Erythroblast (primary cell): ENCODE results near the gene TNMD.
A peak's percentile ranks its signal among the peaks of the same experiment; 100 is the strongest.
"Not testable (repeated sequence)": the region's sequence is repeated elsewhere in the genome, so short reads cannot be mapped to it uniquely, and the experiment has no call there.

Experiments
- DNase-seq, 2 experiments: peaks; one replicate each; lab custom pipeline; 2025; lab: John Stamatoyannopoulos, UW
- GATA1 ChIP-seq: IDR thresholded peaks from 2 replicates; pipeline ENCODE4 v1.6.1; 2011; ENCODE audit warnings: low read depth, mild to moderate bottlenecking, control low read depth, low read length, moderate library complexity
- POLR2A ChIP-seq: IDR thresholded peaks from 2 replicates; pipeline ENCODE4 v1.6.1; 2011; ENCODE audit warnings: mild to moderate bottlenecking, low read length

The TNMD gene

DNA sequence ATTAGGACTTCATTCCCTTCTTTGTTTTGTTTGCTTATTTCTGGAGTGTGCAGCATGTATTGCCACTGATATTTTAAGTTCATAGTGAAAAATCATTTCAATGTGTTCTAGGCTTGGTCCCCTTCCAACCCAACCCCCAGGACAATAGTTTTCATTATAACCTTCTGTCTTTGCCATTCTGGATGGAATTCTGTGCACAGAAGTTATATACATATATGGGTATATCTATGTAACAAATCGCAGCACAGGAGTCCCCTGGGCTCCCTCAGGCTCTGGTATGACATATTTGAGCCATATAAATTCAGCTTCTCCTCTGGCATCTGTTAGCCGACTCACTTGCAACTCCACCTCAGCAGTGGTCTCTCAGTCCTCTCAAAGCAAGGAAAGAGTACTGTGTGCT, at the start of gene TNMD:
TSS of gene TNMD (plus strand) at position 326 of the 400 bp plus-strand sequence. CDS start 83 bp downstream, outside the sequence.
- no peak for DNase-seq
- TF ChIP-seq GATA1 = no peak
- no peak for TF ChIP-seq POLR2A

DNA sequence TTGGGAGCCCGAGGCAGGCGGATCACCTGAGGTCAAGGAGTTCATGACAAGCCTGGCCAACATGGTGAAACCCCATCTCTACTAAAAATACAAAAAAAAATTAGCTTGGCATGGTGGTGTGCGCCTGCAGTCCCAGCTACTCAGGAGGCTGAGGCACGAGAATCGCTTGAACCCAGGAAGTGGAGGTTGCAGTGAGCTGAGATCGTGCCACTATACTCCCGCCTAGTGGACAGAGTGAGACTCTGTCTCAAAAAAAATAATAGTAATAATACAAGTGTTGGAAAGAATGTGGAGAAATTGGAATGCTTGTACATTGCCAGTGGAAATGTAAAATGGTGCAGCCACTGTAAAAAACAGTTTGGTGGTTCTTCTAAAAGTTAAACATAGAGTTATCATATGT, 19.2 kb upstream of the TNMD start:
- DNase-seq = not testable (repeated sequence)

DNA sequence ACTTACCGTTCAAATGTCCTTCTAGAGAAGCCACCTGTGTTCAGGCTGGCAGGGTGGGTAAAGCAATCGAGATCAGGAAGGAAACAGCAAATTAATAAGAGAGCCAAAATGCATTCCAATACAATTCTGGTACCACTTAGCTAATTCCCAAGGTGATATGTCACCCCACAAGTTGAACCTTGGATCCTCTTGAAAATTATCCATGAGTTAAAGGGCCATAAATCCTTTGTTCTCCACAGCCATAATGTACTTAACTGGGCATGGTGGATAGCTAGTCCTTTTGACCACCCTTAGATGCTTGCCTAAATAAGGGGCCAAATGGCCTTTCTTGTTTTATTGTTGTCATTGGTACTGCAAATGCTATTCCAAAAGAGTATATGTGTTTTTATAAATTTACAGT, 2.0 kb downstream of the TNMD start:
- TF ChIP-seq POLR2A (no peak), GATA1 (no peak)
- DNase-seq = no peak

DNA sequence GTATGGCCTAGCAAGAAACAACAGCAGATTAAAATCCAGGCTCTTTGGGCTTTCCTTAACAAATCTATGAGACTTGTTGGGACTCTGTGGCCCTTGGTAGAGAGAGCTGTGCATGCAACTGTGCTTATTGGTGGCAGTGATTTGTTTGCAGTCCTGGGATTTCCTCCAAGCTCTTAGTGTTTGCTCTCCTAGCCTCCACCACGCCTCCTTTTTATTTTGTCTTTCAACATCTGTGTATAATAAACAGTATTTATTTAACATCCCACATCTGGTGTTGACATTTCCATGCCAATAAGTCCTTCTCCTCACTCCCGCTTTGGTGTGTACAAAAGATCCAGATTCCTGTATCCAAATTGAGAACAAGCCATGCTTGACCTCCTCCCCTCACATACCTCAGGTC, 3.1 kb downstream of the TNMD start:
- no peak for DNase-seq

DNA sequence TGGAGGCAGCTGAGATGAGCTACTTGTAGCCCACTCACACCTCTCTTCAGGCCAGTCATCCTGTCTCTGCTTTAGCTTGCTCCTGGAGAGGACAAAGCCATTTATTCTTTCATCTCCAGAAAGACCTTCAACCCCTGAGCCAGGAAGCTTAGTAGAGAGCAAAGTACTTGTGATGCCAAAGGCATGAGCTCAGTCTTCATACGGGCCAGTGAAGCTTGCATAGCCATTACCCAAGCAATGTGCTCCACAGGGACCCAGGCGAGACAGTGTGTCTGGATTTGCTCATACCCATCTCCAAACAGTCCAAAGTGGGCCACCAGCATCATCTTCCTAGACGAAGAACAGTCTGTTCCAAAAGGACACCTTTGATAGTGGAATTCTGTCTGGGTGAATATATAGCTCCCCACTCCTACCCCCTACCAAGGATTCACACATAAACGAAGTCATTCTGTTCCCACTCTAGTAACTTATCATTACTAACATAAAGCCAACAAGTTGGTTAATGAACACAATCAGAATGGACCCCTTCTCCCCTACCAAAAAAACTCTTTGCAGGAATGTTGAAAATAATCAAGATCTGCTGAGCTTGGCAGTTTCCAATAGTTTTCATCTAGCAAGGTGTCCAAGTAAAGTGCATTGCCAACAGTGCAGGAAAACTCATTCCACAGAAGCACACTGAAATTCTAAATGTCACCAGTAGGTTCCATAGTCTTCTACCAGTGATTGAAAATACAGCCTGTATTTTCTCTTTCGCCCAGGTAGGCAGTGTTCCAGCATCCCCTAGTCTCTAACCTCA, 6.7 kb downstream of the TNMD start:
- DNase-seq = no peak
- TF ChIP-seq POLR2A = no peak

More for the DNA sequence above, 3.1 kb downstream of the TNMD start:
- TF ChIP-seq GATA1 (no peak), POLR2A (no peak)

DNA sequence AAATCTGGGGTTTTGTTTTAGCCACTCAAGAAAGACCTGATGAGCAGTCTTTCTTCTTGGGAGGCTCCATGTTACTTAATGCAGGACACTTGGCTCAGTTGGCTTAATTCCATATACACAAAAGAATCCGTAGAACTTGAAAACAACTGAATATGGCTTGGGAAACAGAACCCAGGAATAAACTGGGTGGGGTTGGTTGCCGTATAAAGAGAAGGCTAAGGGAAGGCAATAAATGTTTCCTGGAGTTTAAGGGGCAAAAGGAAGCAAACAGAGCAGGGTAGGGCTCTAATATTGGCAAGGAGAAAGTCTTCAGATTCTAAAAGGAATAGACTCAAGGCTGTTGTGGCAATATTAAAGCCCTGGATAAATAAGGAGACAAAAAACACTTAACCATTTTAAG, 8.4 kb downstream of the TNMD start:
- DNase-seq = no peak
- TF ChIP-seq GATA1 = no peak
- TF ChIP-seq POLR2A = no peak

DNA sequence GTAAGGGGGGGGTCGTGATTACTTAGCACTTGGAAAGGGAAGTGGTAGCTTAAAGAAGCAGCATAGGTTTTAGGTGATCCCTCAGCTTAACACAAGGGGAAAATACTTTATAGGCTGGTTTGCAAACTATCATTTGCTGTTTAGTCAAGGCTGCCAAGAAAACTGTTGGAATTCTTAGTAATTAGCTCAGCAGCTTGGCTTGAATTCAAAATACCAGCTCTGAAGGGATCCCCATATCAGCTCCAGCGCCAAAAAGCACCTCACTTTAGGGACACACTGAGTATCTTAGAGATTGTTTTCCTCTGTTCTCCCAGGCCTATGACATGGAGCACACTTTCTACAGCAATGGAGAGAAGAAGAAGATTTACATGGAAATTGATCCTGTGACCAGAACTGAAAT, 8.8 kb downstream of the TNMD start:
- TF ChIP-seq GATA1 (no peak), POLR2A (no peak)
- peak in 1 of 2 experiments; percentile 5 for DNase-seq

DNA sequence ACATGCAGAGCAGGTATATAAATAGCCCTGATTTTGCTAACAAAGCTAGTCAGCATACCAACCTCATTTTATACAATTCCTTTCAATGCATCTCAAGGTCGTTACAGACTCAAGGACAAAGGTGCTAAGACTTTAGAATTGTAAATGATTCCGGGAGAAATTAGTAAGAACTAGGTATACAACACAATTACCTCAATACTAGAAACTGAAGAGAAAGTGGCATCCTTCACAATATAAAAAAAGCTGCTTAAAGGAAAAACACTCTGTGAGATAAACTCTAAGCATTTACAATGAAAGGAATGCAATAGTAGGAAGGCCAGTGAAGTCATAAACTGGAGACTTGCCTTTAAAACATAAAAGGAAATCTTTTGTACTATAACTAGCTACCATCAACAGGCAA, 11.9 kb downstream of the TNMD start:
- TF ChIP-seq POLR2A (no peak), GATA1 (no peak)
- no peak for DNase-seq

DNA sequence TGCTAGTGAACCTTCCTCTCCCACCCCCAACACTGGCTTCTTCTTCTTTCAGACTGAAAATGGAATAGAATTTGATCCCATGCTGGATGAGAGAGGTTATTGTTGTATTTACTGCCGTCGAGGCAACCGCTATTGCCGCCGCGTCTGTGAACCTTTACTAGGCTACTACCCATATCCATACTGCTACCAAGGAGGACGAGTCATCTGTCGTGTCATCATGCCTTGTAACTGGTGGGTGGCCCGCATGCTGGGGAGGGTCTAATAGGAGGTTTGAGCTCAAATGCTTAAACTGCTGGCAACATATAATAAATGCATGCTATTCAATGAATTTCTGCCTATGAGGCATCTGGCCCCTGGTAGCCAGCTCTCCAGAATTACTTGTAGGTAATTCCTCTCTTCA, 14.7 kb downstream of the TNMD start:
- no peak for DNase-seq

DNA sequence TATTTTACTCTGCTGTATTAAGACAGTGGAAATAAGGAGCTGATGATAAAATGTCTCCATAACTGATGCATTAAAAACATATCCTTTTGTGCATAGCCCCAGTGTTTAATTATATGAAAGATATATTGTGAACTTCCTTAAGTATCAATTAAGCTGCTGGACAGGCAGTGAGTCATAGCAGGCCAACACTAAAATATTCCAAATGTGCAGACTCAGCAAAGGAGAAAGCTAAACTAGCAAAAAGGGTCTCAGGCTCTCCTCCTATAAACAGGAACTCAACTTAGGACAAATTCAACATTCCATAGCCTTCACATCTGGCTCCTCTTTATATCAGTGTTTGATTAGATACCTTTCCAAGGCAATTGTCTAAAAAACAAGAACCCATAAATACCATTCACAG, 15.6 kb downstream of the TNMD start:
- DNase-seq = no peak
- TF ChIP-seq POLR2A = no peak
- no peak for TF ChIP-seq GATA1

More for the DNA sequence above, 14.7 kb downstream of the TNMD start:
- TF ChIP-seq GATA1 = no peak
- no peak for TF ChIP-seq POLR2A

DNA sequence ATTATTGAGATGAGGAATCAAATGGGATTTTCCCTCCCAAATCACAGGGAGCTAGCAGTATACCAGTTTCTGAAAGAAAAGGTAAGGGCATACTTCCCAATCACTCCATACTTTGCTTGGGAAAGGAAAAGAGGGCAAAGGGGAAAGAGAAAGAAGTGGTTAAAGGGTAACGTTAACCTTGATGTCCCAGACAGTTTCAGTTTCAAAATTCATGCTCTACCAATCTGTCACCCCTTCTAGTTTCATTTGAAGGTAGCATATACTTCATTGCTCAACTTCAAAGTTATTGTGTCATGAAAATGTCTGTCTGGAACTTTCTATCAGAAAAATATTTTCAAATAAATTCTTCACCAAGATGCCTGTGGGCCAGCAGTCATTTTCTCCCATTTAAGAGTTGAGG, 16.0 kb downstream of the TNMD start:
- TF ChIP-seq POLR2A (no peak), GATA1 (no peak)
- DNase-seq = no peak

DNA sequence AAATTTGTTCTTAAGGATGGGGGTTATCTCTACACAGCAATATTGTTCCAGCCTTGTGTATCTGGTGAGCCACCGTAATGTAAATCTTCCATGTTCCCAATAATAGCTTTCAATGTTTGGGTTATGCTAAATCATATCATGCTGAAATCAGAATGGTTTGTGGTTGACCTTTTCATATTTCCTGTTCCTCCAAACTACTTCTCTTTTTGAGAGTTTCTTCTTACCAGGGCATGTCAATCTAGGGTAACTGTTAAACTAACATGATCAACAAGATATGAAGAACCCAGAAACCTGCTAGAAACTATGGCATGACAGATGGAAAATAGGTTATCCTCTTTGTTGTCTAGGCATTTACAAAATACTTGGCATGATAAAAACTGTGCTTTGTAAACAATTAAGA, 22.0 kb downstream of the TNMD start:
- DNase-seq = no peak
- TF ChIP-seq POLR2A (no peak), GATA1 (no peak)

DNA sequence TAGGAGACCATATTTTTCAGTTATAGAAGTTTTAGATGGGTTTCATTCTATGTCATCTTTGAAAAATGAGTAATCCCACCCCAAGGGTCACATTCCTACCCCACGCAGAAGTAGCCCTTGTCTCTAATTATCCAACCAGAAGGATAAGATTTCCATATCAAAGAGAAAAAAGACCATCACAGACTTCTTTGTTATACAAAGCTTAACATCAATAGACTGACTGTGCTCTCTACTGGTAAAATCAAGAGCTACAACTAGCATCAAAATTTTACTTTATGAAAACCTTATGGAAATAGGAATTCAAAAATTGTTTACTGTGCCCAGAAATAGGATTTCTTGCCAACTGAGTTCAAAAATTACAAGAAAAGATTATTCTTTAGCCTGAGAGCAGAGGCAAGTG, 24.9 kb downstream of the TNMD start:
- no peak for TF ChIP-seq POLR2A
- no peak for DNase-seq

DNA sequence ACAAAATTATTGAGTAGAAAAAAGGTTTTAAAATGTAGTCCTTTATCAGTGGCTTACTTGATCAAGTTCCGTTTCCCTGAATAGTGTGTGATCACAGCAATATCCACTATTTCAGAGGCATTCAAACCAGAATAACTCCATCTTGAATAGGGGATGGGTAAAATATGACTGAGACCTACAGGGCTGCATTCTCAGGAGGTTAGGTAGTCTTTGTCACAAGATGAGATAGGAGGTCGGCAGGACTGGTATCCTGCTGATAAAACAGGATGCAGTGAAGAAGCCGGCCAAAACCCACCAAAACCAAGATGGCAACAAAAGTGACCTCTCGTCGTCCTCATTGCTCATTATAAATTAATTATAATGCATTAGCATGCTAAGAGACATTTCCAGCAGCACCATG, 27.2 kb downstream of the TNMD start:
- TF ChIP-seq POLR2A (no peak), GATA1 (no peak)

DNA sequence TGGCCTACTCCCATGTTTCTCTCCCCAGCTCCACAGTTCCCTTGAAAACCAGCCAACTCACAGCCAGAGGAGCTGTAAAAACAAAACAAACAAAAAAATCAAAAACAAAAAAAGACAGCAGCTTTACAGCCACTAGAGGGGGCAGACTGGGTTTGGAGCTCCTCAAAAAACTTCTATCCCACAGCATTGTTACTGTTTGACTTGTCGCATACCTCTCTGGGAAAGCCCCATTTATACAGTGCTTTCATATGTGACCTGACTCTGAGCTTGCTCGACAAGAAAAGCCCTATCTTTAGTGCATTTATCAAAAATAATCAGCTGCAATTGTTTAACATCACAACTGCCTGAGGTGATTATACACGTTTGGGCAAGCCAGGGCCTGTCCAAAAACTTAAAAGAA, 30.3 kb downstream of the TNMD start:
- DNase-seq = peak; percentile 7 to 17
- TF ChIP-seq POLR2A (no peak), GATA1 (no peak)

More for the DNA sequence above, 27.2 kb downstream of the TNMD start:
- DNase-seq = no peak
